Loucy (cell line): ENCODE results near the gene DONSON.

Source experiments
- H2AFZ ChIP-seq: fragments of 200-600 bp; sonication (generic); 2 replicates; pipeline ENCODE4 v1.6.0; 2016; ENCODE audit warnings: antibody characterized with exemption, mild to moderate bottlenecking, low read length, moderate library complexity
- H3F3A ChIP-seq: fragments of 200-600 bp; 2 replicates; pipeline ENCODE4 v1.6.0; 2016; ENCODE audit warnings: antibody characterized with exemption, low read depth, mild to moderate bottlenecking
- H3K27me3 ChIP-seq: fragments of 200-600 bp; sonication (generic); 2 replicates; pipeline ENCODE4 v1.6.1; 2014; ENCODE audit warnings: low read length, mild to moderate bottlenecking; ENCODE audit not compliant: insufficient read depth, poor library complexity, severe bottlenecking
- H3K36me3 ChIP-seq: fragments of 200-600 bp; sonication (generic); 2 replicates; pipeline ENCODE4 v1.6.1; 2016; ENCODE audit warnings: low read length; ENCODE audit not compliant: insufficient read depth
- H3K4me1 ChIP-seq: fragments of 200-600 bp; sonication (generic); 2 replicates; pipeline ENCODE4 v1.5.1; 2014; ENCODE audit warnings: low read length, mild to moderate bottlenecking; ENCODE audit not compliant: insufficient read depth, poor library complexity, severe bottlenecking
- H3K4me2 ChIP-seq: fragments of 200-600 bp; sonication (generic); 2 replicates; pipeline ENCODE4 v1.6.0; 2014; ENCODE audit warnings: antibody characterized with exemption, low read length, low read depth, mild to moderate bottlenecking; ENCODE audit not compliant: poor library complexity, severe bottlenecking
- H3K4me3 ChIP-seq: fragments of 200-600 bp; sonication (generic); 2 replicates; pipeline ENCODE4 v1.5.1; 2014; ENCODE audit warnings: low read length, mild to moderate bottlenecking, mixed read lengths; ENCODE audit not compliant: poor library complexity, severe bottlenecking
- H3K79me2 ChIP-seq: fragments of 200-600 bp; sonication (generic); 2 replicates; pipeline ENCODE4 v1.6.1; 2014; ENCODE audit warnings: low read length; ENCODE audit not compliant: insufficient read depth
- H3K9ac ChIP-seq: fragments of 200-600 bp; sonication (generic); 2 replicates; pipeline ENCODE4 v1.6.0; 2014; ENCODE audit warnings: mild to moderate bottlenecking, low read depth, low read length, moderate library complexity; ENCODE audit not compliant: poor library complexity, severe bottlenecking
- H3K9me2 ChIP-seq: fragments of 200-600 bp; sonication (generic); replicated peaks from 2 replicates; pipeline ENCODE4 v1.6.1; 2016; ENCODE audit warnings: low read depth, low read length, mixed read lengths
- H3K9me3 ChIP-seq: fragments of 200-600 bp; sonication (generic); 2 replicates; pipeline ENCODE4 v1.6.1; 2014; ENCODE audit warnings: mild to moderate bottlenecking, antibody characterized with exemption, low read length, low read depth; ENCODE audit not compliant: insufficient read depth
- H4K20me1 ChIP-seq: fragments of 200-600 bp; sonication (generic); 2 replicates; pipeline ENCODE4 v1.6.0; 2014; ENCODE audit warnings: antibody characterized with exemption, low read length, mild to moderate bottlenecking; ENCODE audit not compliant: insufficient read depth, poor library complexity, severe bottlenecking
- EZH2phosphoT487 ChIP-seq: fragments of 200-600 bp; IDR thresholded peaks from 2 replicates; pipeline ENCODE4 v1.6.1; 2018; ENCODE audit warnings: antibody characterized with exemption, mild to moderate bottlenecking, moderate library complexity, borderline replicate concordance
- TF ChIP-seq, protein P1 (sequence below): fragments of 200-600 bp; sonication (generic); conservative IDR thresholded peaks from 2 replicates; pipeline ENCODE4 v1.5.1; 2014; ENCODE audit warnings: mild to moderate bottlenecking, antibody characterized with exemption, low read length

DONSON gene

GRCh38 chr21:33559813-33560212 lies 28.7 kb downstream of the DONSON start:
- no peaks in the 10 kb centered on the region; the same call in 1 of the 2 replicates for H3F3A ChIP-seq
- TF ChIP-seq, protein P1, sequence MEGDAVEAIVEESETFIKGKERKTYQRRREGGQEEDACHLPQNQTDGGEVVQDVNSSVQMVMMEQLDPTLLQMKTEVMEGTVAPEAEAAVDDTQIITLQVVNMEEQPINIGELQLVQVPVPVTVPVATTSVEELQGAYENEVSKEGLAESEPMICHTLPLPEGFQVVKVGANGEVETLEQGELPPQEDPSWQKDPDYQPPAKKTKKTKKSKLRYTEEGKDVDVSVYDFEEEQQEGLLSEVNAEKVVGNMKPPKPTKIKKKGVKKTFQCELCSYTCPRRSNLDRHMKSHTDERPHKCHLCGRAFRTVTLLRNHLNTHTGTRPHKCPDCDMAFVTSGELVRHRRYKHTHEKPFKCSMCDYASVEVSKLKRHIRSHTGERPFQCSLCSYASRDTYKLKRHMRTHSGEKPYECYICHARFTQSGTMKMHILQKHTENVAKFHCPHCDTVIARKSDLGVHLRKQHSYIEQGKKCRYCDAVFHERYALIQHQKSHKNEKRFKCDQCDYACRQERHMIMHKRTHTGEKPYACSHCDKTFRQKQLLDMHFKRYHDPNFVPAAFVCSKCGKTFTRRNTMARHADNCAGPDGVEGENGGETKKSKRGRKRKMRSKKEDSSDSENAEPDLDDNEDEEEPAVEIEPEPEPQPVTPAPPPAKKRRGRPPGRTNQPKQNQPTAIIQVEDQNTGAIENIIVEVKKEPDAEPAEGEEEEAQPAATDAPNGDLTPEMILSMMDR, result no peak
- TF ChIP-seq EZH2phosphoT487, result no peak
- no peak overlapping the region for H3K4me2 ChIP-seq
- H3K79me2 ChIP-seq, result peaks cover 92% of the 10 kb centered on the region
- peaks cover 82% of the 10 kb centered on the region for H4K20me1 ChIP-seq
- no peaks in the 10 kb centered on the region for H3K27me3 ChIP-seq
- H3K9me2 ChIP-seq, result no peaks in the 10 kb centered on the region
- no peak overlapping the region for H2AFZ ChIP-seq
- no peak overlapping the region for H3K9ac ChIP-seq
- no peak overlapping the region for H3K4me3 ChIP-seq
- peaks cover 90% of the 10 kb centered on the region for H3K36me3 ChIP-seq
- peaks cover 21% of the 10 kb centered on the region for H3K4me1 ChIP-seq
- no peaks in the 10 kb centered on the region for H3K9me3 ChIP-seq

DNA sequence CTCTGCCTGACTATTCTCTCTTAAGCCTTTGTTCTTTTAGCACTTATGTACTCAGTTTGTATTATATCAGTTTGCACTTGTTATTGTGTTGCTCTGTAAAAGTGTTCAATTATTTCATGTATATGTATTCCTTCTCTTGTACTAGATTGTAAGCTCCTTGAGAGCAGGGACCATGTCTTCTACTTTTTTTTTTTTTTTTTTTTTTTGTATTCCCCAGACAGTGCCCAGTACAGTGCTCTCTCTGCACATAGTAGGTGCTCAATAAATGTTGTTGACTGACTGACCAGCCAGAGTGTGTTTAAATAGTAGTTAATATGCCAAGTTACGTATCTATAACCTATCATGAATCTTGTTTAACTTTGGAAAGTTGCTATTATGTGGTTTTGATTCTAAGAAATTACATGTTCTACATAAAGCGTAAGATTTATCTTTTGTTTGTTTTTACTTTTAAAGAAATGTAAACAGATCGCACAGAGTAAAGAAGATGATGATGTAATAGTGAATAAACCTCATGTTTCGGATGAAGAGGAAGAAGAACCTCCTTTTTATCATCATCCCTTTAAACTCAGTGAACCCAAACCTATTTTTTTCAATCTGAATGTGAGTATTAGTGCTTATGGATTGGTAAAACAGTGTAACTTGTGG lies 29.6 kb downstream of the DONSON start:
- H3K9ac ChIP-seq, result no peak overlapping the region
- H3K9me2 ChIP-seq, result no peaks in the 10 kb centered on the region
- no peaks in the 10 kb centered on the region for H3K27me3 ChIP-seq
- no peak overlapping the region for H2AFZ ChIP-seq
- H3K4me2 ChIP-seq, result no peak overlapping the region
- H3K9me3 ChIP-seq, result no peaks in the 10 kb centered on the region
- H3F3A ChIP-seq, result no peaks in the 10 kb centered on the region; the same call in 1 of the 2 replicates
- H4K20me1 ChIP-seq, result peaks cover 91% of the 10 kb centered on the region
- H3K36me3 ChIP-seq, result peaks cover 93% of the 10 kb centered on the region
- TF ChIP-seq EZH2phosphoT487, result no peak
- TF ChIP-seq, protein P1, result no peak
- peaks cover 30% of the 10 kb centered on the region for H3K4me1 ChIP-seq
- H3K4me3 ChIP-seq, result no peak overlapping the region
- peaks cover 94% of the 10 kb centered on the region for H3K79me2 ChIP-seq

- Histone ChIP-seq H3K4me3 (peak overlapping the region; percentile 42), H2AFZ (no peak overlapping the region), H3K4me2 (peak overlapping the region; percentile 78), H3K79me2 (peaks cover 95% of the 10 kb centered on the region), H3K27me3 (no peaks in the 10 kb centered on the region), H3K4me1 (peaks cover 35% of the 10 kb centered on the region), H3K9ac (no peak overlapping the region), H3K9me2 (no peaks in the 10 kb centered on the region), H3K9me3 (no peaks in the 10 kb centered on the region), H3K36me3 (peaks cover 93% of the 10 kb centered on the region), H3F3A (no peaks in the 10 kb centered on the region), H4K20me1 (peaks cover 93% of the 10 kb centered on the region)
- no peak for TF ChIP-seq EZH2phosphoT487
- TF ChIP-seq, protein P1, result no peak
These were observed 31.0 kb downstream of the DONSON start for GRCh38 chr21:33557447-33557846.
